Liver (tissue), 9 donors: ENCODE measurements around the gene COL8A1. TPM values are rescaled to one million over a fixed set of nuclear protein-coding genes. Genes with fewer than 3 reads are reported as not detected.

Experiments
- DNase-seq: peaks from one replicate; pipeline ENCODE4 v3.0.0-alpha.2; 2017; ENCODE audit warnings: low spot score
- H3K27ac ChIP-seq, 2 donors: one replicate each; pipeline ENCODE4 v1.7.0; 2013; ENCODE audit warnings: inconsistent platforms in 2 of 2, low read length in 2 of 2, control low read depth in 1 of 2, low read depth in 1 of 2, mild to moderate bottlenecking in 1 of 2
- H3K27me3 ChIP-seq, 4 donors: one replicate each; pipeline versions ENCODE4 v1.6.1 to v1.7.0; 2013; ENCODE audit warnings: low read length in 3 of 4, inconsistent platforms in 1 of 4, mild to moderate bottlenecking in 1 of 4, moderate library complexity in 1 of 4; ENCODE audit not compliant: control insufficient read depth in 4 of 4, insufficient read depth in 4 of 4
- H3K36me3 ChIP-seq, 4 donors: one replicate each; pipeline versions ENCODE4 v1.6.1 to v1.7.0; 2013; ENCODE audit warnings: low read length in 3 of 4, mild to moderate bottlenecking in 3 of 4, low read depth in 1 of 4, moderate library complexity in 1 of 4; ENCODE audit not compliant: control insufficient read depth in 4 of 4, insufficient read depth in 3 of 4
- H3K4me1 ChIP-seq, 4 donors: one replicate each; pipeline versions ENCODE4 v1.6.1 to v1.7.0; 2013; ENCODE audit warnings: low read length in 3 of 4, mild to moderate bottlenecking in 3 of 4, moderate library complexity in 1 of 4; ENCODE audit not compliant: control insufficient read depth in 4 of 4, insufficient read depth in 4 of 4
- H3K4me3 ChIP-seq, 3 donors: one replicate each; pipeline versions ENCODE4 v1.6.1 to v1.7.0; 2013; ENCODE audit warnings: low read length in 3 of 3, control low read depth in 1 of 3, low read depth in 1 of 3, mild to moderate bottlenecking in 1 of 3
- H3K9ac ChIP-seq, 2 donors: one replicate each; pipeline ENCODE4 v1.7.0; 2013; ENCODE audit warnings: low read length in 2 of 2, mild to moderate bottlenecking in 2 of 2, moderate library complexity in 2 of 2, control low read depth in 1 of 2, low read depth in 1 of 2
- H3K9me3 ChIP-seq, 4 donors: one replicate each; pipeline versions ENCODE4 v1.6.1 to v1.7.0; 2013; ENCODE audit warnings: low read length in 3 of 4; ENCODE audit not compliant: control insufficient read depth in 4 of 4
- EGR1 ChIP-seq, 2 donors: IDR thresholded peaks; 2 replicates each; pipeline ENCODE4 v1.6.1; 2016 to 2018; ENCODE audit warnings: antibody characterized with exemption in 2 of 2, low read depth in 2 of 2
- FOXA1 ChIP-seq: IDR thresholded peaks from 2 replicates; pipeline ENCODE4 v1.6.1; 2016; ENCODE audit warnings: antibody characterized with exemption
- GABPA ChIP-seq, 2 donors: IDR thresholded peaks in 1 of 2; conservative IDR thresholded peaks in 1 of 2; 2 replicates each; pipeline ENCODE4 v1.6.1; 2016; ENCODE audit warnings: antibody characterized with exemption in 2 of 2, mild to moderate bottlenecking in 1 of 2, moderate library complexity in 1 of 2
- HNF4A ChIP-seq, 2 donors: conservative IDR thresholded peaks; 2 replicates each; pipeline ENCODE4 v1.6.1; 2016; ENCODE audit warnings: antibody characterized with exemption in 2 of 2, mild to moderate bottlenecking in 2 of 2
- JUND ChIP-seq, 2 donors: IDR thresholded peaks; 2 replicates each; pipeline ENCODE4 v1.6.1; 2016; ENCODE audit warnings: antibody characterized with exemption in 2 of 2
- MAX ChIP-seq: IDR thresholded peaks from 2 replicates; pipeline ENCODE4 v1.6.1; 2016; ENCODE audit warnings: antibody characterized with exemption
- NR2F2 ChIP-seq: IDR thresholded peaks from 2 replicates; pipeline ENCODE4 v1.6.1; 2016; ENCODE audit warnings: antibody characterized with exemption
- RAD21 ChIP-seq, 2 donors: IDR thresholded peaks; 2 replicates each; pipeline ENCODE4 v1.6.1; 2016; ENCODE audit warnings: antibody characterized with exemption in 2 of 2, mild to moderate bottlenecking in 2 of 2
- REST ChIP-seq: IDR thresholded peaks from 2 replicates; pipeline ENCODE4 v1.6.1; 2016; ENCODE audit warnings: antibody characterized with exemption, mild to moderate bottlenecking
- RXRA ChIP-seq, 2 donors: IDR thresholded peaks; 2 replicates each; pipeline ENCODE4 v1.6.1; 2017 to 2018; ENCODE audit warnings: antibody characterized with exemption in 2 of 2, mild to moderate bottlenecking in 1 of 2
- SP1 ChIP-seq: IDR thresholded peaks from 2 replicates; pipeline ENCODE4 v1.6.1; 2018; ENCODE audit warnings: antibody characterized with exemption, mild to moderate bottlenecking
- TAF1 ChIP-seq: conservative IDR thresholded peaks from 2 replicates; pipeline ENCODE4 v1.6.1; 2016; ENCODE audit warnings: antibody characterized with exemption, mild to moderate bottlenecking
- WGBS: extraction: QIAGEN DNeasy Blood & Tissue Kit; methylation state at CpG from one replicate; pipeline ENCODE4 v1.1.7; 2013; 5-methylcytosine and 5-hydroxymethylcytosine counted together
- polyA plus RNA-seq, 2 donors: library from polyadenylated mRNA; stranded (reverse) in 1 of 2; unstranded in 1 of 2; fragments of 200-250 nt in 1 of 2; fragments of >200 nt in 1 of 2; fragmentation: Nextera tagmentation in 1 of 2; extraction: Ambion mirVana in 1 of 2; gene quantifications; one replicate each; pipeline versions ENCODE4 v1.2.1 to v1.2.3, GENCODE V29; 2013 to 2015
- total RNA-seq, 2 donors: library from RNA; depleted of rRNA; stranded (reverse); fragments of >200 nt; gene quantifications; one replicate each; pipeline ENCODE4 v1.2.3, GENCODE V29; 2014
- donor health status: healthy.
- donor health status: healthy.
- donor health status: healthy.
- donor health status: healthy.
- donor health status: healthy.

The COL8A1 gene
- total and polyA plus RNA-seq, 4 donors: 0.14 to 2.2 (median 1.0) TPM

DNA sequence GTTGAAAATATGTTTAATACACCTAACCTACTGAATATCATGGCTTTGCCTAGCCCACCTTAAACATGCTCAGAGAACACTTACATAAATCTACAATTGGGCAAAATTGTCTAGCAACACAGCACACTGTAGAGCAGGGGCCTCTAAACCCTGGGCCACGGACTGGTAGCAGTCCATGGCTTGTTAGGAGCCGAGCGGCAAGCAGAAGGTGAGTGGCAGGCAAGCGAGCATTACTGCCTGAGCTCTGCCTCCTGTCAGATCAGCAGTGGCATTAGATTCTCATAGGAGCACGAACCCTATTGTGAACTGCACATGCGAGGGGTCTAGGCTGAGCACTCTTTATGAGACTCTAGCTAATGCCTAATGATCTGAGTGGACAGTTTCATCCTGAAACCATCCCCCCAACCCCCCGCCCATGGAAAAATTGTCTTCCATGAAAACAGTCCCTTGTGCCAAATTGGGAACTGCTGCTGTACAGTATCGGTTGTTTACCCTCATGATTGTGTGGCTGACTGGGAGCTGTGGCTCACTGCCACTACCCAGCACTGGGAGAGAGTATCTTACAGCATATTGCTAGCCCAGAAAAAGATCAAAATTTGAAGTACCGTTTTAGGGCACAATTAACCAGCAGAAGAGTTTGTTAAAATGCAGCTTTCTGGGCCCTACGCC is 205.3 kb downstream of the COL8A1 start:
- H3K9me3 ChIP-seq: no peaks in the 10 kb centered on the region
- 77% methylated on average over 10 of the region's 10 CpGs for WGBS
- DNase-seq: no peak
- peaks cover 0 to 4% (median 0%) of the 10 kb centered on the region in 4 donors for H3K36me3 ChIP-seq
- no peak overlapping the region for H3K9ac ChIP-seq
- H3K27me3 ChIP-seq: no peaks in the 10 kb centered on the region
- H3K27ac ChIP-seq: peak overlapping the region; percentile 24 to 31
- peaks cover 3 to 7% (median 4%) of the 10 kb centered on the region in 4 donors for H3K4me1 ChIP-seq
- no peak overlapping the region for H3K4me3 ChIP-seq
- TF ChIP-seq RAD21 (IDR thresholded peaks at IDR 0.05) (peak in 1 of 2 donors; percentile 3), REST (no peak)

DNA sequence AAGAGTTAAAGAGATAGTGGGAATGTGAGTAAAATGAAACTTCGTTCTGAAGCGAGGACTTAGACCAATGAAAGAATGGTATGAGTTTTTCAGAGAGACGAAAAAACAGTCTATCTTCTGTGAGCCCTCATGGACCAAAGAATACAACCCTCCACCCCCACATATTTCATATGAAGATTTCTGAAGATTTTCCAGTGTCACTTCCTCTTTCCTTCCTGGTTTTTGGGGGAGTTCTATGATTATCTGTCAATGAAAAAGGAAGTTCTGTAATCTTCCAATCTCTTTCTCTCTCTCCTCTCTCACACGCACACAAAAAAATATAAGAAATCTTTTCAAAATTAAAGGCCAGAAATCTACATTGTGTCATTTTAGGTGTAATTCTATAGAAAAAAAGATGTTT is 206.9 kb downstream of the COL8A1 start:
- no peak for TF ChIP-seq RAD21 (IDR thresholded peaks at IDR 0.05)
- TF ChIP-seq JUND (IDR thresholded peaks at IDR 0.05): no peak
- TF ChIP-seq REST: no peak
- TF ChIP-seq TAF1: no peak
- no peak for TF ChIP-seq SP1
- TF ChIP-seq MAX: no peak
- TF ChIP-seq NR2F2: no peak
- no peak for TF ChIP-seq RXRA (IDR thresholded peaks at IDR 0.05)
- no peak for TF ChIP-seq GABPA (IDR thresholded peaks at IDR 0.05 in 1 of 2, conservative IDR thresholded peaks at IDR 0.05 in 1 of 2)
- TF ChIP-seq FOXA1: no peak
- TF ChIP-seq EGR1 (IDR thresholded peaks at IDR 0.05; ENCODE audit: low read depth in 2 of 2): no peak
- TF ChIP-seq HNF4A (conservative IDR thresholded peaks at IDR 0.05): no peak
- no peak overlapping the region for H3K9ac ChIP-seq
- peaks cover 0 to 4% (median 0%) of the 10 kb centered on the region in 4 donors for H3K36me3 ChIP-seq
- H3K4me1 ChIP-seq: peaks cover 3 to 7% (median 4%) of the 10 kb centered on the region in 4 donors
- H3K4me3 ChIP-seq: no peak overlapping the region
- 67% methylated on average over 4 of the region's 4 CpGs for WGBS
- H3K27ac ChIP-seq: no peak overlapping the region
- DNase-seq: no peak
- no peaks in the 10 kb centered on the region for H3K27me3 ChIP-seq
- H3K9me3 ChIP-seq: no peaks in the 10 kb centered on the region
